GM21717 (cell line): Measurements from ENCODE around the gene FANCM.

ENCODE experiments used
- ATAC-seq: cut with Tn5 transposase; IDR thresholded peaks from one replicate; pipeline ENCODE4 v1.9.1; 2021; ENCODE audit warnings: mild to moderate bottlenecking, moderate library complexity; ENCODE audit not compliant: unreplicated experiment

Gene FANCM, protein sequence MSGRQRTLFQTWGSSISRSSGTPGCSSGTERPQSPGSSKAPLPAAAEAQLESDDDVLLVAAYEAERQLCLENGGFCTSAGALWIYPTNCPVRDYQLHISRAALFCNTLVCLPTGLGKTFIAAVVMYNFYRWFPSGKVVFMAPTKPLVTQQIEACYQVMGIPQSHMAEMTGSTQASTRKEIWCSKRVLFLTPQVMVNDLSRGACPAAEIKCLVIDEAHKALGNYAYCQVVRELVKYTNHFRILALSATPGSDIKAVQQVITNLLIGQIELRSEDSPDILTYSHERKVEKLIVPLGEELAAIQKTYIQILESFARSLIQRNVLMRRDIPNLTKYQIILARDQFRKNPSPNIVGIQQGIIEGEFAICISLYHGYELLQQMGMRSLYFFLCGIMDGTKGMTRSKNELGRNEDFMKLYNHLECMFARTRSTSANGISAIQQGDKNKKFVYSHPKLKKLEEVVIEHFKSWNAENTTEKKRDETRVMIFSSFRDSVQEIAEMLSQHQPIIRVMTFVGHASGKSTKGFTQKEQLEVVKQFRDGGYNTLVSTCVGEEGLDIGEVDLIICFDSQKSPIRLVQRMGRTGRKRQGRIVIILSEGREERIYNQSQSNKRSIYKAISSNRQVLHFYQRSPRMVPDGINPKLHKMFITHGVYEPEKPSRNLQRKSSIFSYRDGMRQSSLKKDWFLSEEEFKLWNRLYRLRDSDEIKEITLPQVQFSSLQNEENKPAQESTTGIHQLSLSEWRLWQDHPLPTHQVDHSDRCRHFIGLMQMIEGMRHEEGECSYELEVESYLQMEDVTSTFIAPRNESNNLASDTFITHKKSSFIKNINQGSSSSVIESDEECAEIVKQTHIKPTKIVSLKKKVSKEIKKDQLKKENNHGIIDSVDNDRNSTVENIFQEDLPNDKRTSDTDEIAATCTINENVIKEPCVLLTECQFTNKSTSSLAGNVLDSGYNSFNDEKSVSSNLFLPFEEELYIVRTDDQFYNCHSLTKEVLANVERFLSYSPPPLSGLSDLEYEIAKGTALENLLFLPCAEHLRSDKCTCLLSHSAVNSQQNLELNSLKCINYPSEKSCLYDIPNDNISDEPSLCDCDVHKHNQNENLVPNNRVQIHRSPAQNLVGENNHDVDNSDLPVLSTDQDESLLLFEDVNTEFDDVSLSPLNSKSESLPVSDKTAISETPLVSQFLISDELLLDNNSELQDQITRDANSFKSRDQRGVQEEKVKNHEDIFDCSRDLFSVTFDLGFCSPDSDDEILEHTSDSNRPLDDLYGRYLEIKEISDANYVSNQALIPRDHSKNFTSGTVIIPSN (N-terminal part only)

DNA sequence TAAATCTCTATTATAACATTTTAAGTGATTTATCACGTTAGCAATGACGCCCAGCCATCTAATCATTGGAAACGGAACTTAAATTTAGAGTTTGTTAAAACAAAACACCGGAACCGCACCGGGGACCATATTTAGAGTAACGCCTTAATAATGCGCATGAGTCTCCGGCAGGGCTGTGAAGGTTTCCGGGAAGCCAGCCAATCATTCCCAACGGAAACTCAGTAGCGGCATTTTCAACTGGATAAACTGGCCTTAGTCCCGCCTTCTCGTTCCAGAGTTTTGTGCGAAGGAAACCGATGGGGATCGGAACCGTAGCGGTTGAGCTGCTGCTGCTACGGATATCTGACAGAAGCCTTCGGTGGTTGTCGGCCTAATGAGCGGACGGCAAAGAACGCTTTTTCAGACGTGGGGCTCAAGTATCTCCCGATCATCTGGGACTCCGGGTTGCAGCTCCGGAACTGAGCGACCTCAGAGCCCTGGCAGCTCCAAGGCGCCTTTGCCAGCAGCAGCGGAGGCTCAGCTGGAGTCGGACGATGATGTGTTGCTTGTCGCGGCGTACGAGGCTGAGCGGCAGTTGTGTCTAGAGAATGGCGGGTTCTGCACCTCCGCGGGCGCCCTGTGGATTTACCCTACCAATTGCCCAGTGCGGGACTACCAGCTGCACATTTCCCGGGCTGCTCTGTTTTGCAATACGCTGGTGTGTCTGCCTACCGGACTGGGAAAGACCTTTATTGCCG, at the start of gene FANCM:
Gene FANCM (plus strand): TSS at position 272 of the 737 bp plus-strand sequence. CDS start 102 bp downstream, at position 374.
- ATAC-seq: peak; percentile 42

DNA sequence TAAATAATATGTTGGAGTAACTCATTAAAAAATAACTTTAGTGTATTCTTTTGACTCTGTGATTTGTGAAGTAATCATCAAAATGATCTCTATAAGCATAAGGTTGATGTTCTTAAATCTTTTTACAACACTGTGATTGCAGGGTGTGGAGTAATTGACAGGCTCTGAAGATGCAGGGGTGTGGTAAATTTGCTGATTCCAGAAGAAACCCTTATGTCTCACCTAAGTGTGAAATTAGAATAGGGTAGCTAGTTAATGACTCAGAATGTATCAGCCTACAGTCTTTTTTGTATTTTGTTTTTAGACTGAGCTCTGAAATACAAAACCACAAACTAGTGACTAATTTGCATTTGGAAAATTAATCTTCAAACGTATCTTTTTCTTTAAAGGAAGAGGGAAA, 45.9 kb upstream of the FANCM start:
- ATAC-seq: peak; percentile 81

DNA sequence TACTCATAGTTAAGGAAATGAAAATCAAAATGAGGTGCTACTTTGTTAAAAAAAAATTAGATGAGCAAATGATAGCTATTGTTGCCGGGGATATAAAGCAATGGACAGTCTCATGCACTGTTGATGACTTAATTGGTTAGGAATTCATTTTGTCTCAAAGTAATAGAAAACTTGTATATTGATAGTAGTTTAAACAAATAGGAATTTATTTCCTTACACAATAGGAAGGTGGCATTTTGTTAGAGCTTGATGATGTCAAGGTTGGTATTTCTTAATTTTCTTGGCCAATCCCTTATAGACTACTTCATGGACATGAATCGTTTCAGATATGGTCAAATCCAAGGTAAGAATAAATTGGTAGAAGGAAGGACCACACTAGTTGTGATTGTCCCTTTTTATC, 44.0 kb upstream of the FANCM start:
- no peak for ATAC-seq

DNA sequence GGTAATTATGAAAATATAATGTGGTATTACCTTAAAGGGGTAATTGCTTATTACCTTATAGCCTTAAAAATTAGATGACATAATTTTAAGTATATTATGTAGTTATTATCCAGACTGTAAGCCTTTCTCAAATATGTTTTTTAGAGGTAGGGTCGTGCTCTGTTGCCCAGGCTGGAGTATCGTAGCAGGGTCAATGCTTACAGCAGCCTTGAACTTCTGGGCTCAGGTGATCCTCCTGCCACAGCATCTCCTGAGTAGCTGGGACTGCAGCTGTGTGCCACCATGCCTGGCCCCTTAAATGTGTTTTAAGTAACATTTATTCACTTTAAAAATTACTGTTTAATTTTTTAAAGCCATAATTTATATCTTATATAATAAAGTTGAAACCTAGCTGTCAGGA, 41.5 kb upstream of the FANCM start:
- ATAC-seq: no peak

DNA sequence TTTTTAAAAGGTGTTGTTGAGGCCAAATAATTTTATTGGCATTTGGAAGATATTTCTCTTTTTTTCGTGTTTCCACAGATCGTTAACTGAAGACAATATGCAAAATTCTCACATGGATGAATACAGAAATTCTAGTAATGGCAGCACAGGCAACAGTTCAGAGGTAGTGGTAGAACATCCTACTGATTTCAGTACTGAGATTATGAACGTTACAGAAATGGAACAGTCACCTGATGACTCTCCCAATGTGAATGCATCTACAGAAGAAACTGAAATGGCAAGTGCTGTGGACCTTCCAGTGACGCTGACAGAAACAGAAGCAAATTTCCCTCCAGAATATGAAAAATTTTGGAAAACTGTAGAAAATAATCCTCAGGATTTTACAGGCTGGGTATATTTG, 40.6 kb upstream of the FANCM start:
- ATAC-seq: no peak

DNA sequence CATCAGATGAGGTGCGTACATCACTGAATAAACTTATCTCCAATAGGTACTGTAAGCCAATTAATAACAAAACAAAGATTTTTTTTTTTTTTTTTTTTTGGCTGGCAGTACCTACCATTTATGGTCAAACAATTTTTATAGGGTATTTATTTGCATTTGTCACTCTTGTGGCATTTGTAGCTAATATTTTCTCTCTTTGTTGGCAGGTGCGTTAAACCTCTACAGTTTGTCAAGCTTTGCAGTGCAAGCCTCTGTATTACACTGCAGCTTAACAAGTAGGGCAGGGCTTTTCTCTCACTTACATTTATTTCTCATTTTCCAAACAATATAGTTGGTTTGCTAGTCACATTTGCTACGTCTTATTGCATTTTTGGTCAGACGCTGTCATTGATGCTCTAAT, 39.5 kb upstream of the FANCM start:
- no peak for ATAC-seq

DNA sequence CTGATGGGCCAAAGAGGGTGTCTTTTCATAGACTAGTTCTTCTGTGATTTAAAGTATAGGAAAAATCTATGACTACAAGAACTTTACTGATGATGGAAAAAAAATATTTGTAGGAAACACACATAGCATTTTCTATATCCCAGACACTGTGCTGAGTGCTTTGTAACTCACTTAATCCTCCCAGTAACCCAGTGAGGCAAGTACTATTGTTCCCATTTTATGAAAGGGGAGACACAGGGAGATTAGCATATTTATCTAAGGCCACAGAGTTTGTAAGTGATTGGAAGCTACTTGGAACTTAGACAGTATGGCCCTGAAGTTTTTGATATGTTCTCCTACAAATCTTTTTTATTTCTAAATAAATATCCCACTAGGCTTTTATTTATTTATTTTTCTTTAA, 31.9 kb upstream of the FANCM start:
- no peak for ATAC-seq

DNA sequence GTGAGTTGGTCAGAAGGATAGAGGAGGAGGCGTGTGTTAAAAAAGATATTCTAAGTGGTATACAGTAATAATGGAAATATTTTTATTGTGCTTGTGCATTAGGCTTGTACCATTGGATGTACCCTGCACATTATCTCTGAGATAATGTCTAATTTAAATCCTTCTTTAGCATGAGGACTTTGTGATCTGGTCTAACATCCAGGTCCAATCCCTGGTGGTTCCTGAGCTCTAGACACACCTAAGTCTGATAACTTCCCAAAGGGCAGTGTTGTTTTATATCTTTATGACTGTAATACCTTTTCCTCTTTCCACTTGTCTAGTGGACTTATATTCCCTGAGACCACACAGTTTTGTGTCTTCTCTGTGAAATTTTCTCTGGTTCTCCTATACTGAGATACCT, 31.2 kb upstream of the FANCM start:
- ATAC-seq: no peak

DNA sequence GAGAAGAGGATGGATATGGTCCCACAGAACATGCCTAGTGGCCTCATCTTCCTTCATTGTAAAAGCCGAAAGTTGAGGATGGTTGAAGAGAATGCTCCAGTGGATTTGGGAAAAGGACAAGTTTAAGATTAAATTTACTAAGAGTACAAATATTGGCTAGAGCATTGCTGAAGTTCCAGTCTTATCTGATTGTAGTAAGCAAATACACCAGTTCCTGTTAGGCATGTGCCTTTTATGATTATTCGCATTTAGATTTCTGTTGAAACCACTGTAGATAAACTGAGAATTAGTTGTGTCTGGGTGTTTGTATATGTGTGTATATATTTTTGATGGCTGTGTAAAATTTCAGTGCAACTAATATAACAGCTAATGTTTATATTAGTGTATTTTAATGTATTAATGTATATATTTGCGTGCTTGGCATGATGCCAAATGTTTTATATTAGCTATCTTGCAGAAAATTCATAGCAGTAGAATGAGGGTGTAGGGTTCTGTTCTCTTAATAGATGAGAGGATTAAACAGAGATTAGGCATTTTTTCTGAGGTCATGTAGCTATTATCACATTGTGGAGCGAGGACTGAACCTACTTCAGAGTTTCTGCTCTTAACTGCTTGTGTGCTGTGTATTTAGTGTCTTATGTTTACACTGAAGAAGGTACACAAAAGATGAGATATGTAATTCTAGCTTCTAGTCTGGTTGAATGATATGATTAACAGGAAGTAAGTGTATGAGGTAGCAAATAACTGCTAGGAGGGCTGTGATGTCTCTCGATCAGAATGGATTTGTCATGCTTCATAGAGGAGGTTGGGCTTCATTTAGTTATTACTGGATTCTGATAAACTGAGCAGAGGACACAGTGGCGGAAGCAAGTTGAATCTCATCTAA, 22.6 kb upstream of the FANCM start:
- ATAC-seq: no peak

DNA sequence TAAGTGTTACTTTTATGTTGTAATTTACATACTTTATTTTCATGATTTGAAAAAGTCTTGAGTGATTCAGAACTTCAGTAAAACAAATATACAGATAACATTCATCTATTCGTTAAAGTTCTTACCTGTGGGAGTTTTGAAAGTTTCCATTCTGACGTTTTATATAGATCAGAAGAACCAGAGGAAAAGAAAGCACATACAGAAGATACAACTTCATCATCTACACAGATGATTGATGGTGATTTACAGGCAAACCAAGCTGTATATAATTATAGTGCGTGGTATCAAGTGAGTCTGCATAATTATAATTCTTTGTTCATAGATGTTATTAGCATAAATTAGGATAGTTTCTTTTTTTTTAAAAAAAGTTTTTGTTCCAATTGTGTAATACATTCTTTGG, 21.4 kb upstream of the FANCM start:
- ATAC-seq: no peak

DNA sequence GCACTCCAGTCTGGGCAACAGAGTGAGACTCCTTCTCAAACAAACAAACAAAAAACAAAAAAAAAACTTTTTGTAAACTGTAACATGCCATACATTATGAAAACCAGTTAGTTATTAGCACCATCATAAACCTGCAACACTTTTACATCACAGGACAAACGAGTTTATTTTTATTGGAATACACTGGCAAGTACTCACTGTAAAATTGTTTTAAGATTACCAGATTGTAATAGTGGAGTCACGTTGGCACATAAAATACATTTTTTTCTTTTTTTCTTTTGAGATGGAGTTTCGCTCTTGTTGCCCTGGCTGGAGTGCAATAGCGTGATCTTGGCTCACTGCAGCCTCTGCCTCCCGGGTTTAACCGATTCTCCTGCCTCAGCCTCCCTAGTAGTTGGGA, 17.1 kb upstream of the FANCM start:
- ATAC-seq: no peak

DNA sequence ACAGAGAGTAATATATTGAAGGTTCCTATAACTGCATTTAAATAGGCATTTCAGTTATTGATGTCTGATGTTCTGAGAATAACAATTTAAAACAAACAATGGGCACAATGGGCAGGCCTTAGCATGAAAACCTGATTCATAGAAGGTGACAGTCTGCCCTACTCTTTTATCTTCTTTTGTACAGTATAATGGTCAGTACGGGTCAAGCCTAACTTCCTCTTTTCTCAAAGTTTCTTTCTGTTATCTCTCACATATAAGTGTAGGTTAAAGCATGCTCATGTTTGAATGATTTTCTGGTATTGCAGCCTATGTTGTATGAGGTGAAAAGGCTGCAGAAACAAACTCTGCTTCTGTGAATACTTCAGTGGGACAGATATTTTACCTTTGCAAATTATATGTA, 15.6 kb upstream of the FANCM start:
- no peak for ATAC-seq

DNA sequence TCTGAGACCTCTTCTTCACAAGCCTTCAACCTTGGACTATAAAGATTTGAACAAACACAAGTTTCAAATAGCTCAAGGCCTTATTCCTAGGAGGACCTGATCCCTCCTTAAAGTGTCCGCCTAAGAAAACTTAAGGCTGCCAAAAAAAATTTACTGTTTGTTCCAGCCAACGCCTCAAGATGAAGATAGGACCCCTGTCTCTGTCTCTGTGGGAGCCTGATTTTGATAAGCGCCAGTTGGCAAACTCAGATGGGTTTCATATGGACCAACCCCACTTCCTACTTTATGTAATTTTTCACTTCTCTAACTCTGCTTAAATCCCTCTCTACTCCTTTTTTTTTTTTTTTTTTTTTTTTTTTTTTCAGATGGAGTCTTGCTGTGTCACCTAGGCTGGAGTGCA, 12.5 kb upstream of the FANCM start:
- no peak for ATAC-seq

DNA sequence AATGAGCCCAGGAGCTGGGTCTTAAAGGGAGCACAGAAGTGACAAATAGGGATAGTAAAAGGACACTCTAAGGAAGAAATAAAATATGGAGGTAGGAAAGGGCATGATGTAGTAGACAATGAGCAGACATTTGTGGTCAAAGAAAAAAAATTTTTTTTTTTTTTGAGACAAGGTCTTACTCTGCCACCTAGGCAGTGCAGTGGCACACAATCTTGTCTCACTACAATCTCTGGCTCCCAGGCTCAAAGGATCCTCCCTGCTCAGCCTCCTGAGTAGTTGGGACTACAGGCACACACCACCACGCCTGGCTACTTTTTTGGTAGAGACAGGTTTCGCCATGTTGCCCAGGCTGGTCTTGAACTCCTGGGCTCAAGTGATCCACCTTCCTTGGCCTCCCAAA, 10.0 kb upstream of the FANCM start:
- no peak for ATAC-seq

DNA sequence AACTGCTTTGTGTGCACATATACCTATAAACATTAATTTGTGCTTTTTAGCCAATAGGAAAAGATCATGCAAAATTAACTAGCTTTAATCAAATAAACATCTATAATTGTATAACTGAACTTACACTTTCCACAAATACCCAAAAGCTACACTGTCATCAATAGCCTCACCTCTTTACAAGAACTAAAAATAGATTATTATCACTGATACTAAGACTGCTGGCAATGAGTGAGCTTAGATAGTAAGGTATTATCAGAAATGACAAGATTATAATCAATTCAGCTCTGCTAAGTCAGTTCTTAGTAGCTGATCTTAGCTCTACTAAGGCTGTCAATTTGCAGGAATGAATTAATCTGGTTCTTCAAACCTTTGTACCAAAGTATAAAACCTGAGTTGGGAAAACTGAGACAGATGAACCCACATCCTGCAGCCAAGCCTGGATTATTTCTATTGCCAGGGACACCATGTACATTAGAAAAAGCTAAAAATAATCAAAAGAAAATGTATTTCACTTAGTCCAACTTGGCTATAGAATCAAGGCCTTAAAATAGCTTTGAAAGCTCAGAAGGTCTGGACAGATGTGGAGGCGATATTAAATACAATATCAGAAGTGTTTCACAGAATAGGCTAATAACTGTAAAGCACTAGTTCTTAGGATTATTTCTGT, 6.6 kb upstream of the FANCM start:
- no peak for ATAC-seq

DNA sequence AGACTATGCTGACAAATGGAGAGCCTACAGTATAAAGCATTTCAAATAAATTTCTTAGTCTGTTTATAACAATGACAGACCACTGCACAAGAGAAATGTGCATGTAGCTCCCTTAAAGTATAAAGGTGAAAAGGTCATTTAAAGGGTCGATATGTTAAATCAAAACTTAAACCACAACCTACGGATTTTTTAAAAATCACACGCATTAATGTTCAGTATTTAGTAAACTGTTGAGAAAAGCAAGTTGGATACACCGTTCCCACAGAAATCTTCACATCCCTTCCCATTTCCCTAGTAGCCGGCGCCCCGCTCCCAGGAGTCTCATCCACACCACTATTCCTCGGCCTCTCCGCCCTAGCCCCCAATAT, 2.1 kb upstream of the FANCM start:
- ATAC-seq: no peak

DNA sequence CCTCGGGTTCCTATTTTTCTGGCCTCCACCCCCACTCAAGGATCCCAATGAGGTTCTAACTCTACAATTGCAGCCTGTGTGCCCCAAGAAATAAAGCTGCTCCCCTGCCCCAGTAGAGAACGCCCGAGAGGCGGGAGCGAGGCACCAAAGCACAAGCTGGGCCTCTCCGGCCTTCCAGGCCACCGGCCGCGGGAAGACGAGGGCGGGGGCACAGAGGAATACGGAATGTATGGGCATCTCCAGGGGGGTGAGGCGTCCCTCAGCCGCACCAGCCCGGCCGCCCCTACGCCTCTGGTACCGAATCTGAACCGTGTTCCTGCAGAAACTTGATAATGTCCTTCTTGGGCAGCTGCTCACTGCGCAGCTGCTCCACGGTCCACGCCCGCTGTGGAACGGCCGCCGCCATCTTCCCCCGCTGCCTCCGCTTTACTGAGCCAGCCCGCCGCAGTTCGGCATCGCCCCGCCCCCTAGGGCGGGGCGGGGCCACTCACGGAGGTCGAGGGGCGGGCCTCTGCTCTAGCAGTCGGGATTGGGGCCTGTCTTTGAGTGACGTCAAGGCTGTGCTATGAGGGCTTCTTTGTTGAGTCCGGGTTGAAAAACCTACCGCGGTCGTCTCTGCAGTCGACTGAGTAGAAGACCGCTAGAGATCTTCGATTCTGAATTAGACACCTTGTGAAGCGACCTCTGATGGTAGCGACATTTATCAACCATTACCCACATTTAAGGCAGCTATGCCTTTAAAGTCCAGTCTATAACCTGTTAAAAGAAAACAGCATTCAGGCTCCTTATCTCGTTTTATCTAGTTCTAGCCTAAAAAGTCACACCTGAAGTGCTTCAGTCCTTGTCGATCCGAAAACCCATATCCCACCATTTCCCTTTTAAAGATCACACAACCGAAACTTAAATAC, 1.4 kb upstream of the FANCM start, which contains the start of gene FKBP3:
Gene FKBP3 (minus strand): TSS at position 431 of the 908 bp plus-strand sequence. CDS start 25 bp downstream, at position 406.
- peak; percentile 92 for ATAC-seq

DNA sequence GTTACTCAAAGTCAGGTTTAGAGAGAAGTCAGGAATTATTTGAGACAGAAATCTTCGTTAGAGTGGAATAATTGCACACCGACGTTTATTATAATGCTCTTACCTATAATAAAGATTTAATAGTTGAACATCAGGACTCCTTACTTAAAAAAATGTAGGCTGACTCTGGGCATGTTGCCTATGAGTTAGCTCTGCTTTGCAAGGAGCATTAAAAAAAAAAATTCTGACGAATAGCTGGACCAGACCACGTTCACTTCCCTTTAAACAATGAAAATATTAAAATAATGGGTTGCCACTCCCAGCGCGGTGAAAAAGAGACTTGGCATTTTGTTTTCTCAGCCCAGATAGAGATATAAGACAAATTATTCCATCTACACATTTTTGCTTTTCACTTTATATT, 574 bp upstream of the FANCM start:
- ATAC-seq: no peak
